ENCODE data around the gene SUCLG1. TPM values are rescaled to one million over a fixed set of nuclear protein-coding genes. Genes with fewer than 3 reads are reported as not detected.

SUCLG1 gene
- total RNA-seq, 2 donors from 2014 or later: 193 to 197 TPM

DNA sequence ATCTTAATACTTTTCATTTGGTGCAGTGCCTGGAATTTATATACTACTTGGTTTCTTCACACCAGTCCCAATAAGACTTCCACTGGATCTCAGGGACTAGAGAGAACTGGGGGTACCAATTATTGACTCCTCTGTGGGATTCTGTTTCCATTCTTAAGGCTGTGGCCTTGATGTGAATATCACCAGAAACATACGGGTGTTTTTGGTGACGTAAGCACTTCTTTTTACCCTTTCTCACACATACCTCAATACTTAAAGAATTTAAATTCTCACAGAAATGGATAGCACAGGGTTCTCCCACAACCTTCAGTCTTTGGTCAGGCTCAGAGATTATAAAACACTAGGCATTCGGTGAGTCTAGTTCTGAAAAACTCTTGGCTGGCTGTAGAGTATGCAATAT is 84.1 kb downstream of the SUCLG1 start:
- no peak for DNase-seq
- no peak for ATAC-seq
- intact Hi-C loops (cut with DNase I): no loop called here

DNA sequence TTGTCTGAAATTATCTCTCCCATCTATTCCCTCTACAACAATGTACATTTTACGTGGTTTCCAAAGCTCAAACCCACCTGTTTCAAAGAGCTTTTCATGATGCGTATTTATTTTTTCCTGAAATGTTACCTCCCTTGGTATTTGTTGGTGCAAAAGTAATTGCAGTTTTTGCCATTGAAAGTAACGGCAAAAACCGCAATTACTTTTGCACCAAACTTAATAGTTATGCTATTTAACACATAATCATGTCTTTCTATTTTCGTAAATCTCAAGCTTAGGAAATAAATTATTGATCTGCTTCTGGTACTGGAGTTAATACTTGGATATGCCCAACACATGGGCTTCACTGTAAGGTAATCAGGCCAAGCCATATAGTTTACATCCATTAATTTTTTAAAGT is 85.2 kb downstream of the SUCLG1 start:
- ATAC-seq (no peak), DNase-seq (no peak)
- intact Hi-C loops (cut with DNase I): no loop called here

Other genes starting within 250 kb of the SUCLG1 start
- gene DNAH6, start 57.2 kb upstream of the SUCLG1 start, total RNA-seq: under 1 TPM; 0.16 to 0.38 TPM